DMS 273 treated with DMSO at 0.1 percent for 48 hours (cell line): Measurements from ENCODE around the gene FMNL2.

ENCODE experiments used
- DNase-seq: peaks from one replicate; lab custom pipeline; 2025; lab: John Stamatoyannopoulos, UW

FMNL2 gene

DNA sequence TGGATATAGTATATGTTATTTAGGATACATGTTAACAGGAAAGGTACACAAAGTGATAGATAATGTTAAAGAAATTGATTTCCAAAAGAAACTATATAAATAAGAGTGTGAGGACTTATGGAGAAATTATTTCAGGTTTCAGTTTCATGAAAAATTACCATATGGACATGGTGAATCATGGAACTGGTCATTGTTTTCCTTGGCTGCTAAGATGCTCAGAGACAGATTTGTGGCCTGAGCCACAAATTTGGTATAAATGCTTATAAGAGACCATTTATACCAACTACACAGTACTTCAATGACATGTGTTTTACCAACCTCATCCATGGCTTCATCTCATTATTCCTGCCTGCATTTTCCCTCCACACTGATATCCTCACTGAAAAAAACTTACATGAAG lies 188.1 kb downstream of the FMNL2 start:
- no peak for DNase-seq

DNA sequence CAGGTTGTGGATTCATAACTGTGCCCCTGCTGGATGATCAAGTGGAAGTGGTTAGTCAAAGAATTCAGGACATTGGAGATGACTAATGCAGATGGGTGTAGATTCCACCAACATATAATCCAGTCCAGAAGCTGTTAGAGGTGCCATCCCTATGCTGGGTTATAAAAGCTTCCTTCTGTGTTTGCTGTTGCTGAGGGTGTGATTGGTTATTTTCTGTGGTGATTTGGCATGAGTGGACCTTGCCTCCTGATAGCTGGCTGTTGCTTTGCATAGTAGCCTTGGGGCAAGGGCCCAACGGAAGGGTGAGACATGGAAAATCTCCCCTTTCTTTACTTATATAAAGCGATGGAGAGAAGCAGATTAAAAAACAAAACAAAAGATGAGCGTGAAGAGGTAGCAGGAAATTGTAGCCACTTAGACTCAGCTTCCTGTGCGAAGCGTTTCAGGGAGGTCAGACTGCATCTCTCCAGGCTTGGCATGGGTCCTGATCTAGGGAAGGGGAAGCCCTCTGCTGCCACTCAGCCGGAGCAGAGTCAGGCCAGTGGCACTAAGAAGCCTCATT lies 190.4 kb downstream of the FMNL2 start:
- no peak for DNase-seq

DNA sequence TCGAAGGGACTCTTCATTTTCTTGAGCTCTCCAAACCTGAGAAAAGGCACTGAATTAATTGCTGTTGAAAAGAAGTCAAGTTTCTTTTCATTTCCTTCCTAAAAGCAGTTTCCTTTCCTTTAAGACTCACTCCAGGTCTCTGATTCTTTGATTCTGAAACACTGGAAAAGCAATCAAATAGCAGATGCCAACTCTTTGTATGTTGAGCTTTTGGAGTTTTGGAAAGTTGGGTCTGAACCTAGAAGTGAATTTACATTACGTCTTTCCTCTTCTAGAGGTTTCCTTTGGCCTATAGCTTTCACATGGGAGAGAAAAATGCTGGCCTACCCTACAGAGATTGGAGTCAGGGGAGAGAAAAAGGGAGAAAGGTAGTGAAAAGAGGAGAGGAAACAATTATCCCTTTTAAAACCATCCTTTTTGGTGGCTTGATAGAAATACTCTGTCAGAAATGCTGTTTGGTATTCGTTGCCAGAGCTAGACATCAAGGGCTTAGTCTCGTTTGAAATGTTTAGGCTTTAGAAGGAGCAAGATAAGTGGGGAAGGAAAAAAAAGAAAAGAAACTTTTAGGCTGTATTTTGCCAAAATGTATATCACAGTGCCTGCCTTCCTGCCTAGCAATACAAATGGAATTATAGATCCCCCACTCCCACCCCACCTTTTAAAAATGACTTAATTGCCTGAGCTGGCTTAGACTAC lies 194.6 kb downstream of the FMNL2 start:
- no peak for DNase-seq

DNA sequence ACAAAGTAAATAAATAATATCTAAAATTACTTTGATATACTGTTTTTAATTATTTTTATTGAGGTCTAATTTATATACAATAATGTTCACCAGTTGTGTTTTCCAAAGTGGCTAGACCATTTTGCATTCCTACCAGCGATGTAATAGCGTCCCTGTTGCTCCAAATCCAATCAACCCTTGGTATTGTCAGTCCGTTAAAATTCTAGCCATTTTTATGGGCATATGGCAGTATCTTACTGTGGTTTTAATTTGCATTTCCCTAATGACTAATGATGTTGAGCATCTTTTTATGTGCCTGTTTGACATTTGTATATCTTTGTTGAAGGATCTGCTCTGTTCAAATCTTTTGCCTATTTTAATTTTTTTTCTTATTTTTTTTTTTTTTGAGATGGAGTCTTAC lies 197.3 kb downstream of the FMNL2 start:
- no peak for DNase-seq

- DNase-seq: no peak
Measured at GRCh38 chr2:152534460-152535135, 199.6 kb downstream of the FMNL2 start.

- DNase-seq: no peak
Measured at GRCh38 chr2:152537081-152537651, 202.2 kb downstream of the FMNL2 start.

DNA sequence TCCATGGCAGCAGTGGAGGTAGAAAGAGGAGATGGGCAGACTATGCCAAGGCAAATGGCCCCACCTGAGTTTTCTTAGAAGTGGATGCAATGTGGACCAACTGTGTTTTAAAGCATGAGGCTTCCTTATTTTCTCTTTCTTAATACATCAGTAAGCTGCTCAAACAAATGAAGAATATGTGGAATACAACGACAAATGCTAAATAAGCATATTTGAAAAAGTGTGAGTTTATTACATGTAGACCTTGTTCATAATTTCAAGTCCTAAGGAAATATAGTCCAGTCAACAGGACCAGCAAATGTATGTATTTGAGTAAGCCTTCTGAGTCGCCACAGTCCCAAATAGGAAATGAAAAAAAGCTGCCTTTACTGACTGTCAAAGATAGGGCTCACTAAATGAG lies 204.4 kb downstream of the FMNL2 start:
- no peak for DNase-seq

DNA sequence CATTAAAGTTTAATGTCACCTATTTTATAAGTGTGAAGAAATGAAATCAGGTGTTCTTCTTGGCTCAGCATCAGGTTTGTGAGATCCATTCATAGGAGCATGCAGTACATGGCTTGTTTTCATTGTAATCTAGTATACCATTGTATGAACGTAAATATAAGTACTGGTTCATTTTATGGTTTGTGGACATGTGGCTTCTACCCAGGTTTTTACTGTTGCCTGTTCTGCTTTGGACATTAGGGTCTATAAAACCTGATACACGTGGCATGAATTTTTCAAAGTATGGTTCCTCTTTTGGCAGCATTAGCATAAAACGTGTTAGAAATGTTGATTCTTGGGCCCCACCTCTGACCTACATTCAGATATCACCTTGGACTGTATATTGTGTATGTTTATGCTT lies 206.7 kb downstream of the FMNL2 start:
- DNase-seq: no peak

- no peak for DNase-seq
Measured at GRCh38 chr2:152542337-152542994, 207.5 kb downstream of the FMNL2 start.

DNA sequence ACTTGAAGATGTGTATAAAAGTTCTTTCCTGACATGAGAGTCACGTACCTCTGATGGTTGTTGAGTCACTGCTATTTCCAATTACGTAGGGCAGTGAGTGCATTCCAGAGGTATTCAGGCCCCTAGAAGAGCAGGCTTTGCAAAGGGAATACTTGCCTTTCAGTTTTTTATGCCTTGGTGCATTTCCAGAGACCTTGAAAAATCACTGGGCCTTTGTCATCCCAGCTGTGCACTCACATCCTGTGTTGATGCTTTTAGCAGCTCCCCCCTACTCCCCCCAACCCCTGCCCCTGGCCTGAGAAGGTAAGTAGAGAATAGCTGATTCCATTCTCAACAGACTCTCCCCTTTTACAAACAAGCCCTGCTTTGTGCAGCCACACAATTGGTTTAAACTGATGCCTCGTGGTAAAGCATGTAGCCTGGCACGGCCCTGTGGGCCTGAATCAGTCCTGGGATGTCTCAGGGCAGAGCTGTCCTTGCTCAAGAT lies 208.1 kb downstream of the FMNL2 start:
- DNase-seq: no peak

GRCh38 chr2:152543717-152544116 lies 208.7 kb downstream of the FMNL2 start:
- no peak for DNase-seq

- DNase-seq: no peak
Measured at GRCh38 chr2:152544638-152545037, 209.7 kb downstream of the FMNL2 start.

DNA sequence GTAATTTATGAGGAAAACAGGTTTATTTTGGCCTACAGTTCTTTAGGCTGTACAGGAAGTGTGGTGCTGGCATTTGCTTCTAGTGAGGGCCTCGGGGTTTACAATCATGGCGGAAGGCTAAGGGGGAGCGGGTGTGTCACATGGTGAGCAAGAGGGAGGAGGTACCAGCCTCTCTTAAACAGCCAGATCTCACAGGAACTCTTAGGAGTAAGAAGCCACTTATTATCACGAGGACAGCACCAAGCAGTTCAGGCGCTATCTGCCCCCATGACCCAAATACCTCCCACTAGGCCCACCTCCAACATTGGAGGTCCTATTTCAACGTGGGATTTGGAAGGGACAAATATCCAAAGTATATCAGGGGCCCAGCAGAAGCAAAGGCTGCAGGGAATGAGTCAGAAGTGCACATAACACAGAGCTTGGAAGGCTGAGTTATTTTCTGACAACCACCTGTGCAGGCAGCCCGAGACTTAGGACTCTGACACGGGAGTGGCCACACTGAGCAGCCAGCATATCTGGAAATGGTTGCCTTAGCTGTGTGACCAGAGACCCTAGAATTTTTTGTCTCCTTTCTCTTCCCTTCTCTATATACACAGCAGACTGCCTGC lies 211.4 kb downstream of the FMNL2 start:
- DNase-seq: no peak

DNA sequence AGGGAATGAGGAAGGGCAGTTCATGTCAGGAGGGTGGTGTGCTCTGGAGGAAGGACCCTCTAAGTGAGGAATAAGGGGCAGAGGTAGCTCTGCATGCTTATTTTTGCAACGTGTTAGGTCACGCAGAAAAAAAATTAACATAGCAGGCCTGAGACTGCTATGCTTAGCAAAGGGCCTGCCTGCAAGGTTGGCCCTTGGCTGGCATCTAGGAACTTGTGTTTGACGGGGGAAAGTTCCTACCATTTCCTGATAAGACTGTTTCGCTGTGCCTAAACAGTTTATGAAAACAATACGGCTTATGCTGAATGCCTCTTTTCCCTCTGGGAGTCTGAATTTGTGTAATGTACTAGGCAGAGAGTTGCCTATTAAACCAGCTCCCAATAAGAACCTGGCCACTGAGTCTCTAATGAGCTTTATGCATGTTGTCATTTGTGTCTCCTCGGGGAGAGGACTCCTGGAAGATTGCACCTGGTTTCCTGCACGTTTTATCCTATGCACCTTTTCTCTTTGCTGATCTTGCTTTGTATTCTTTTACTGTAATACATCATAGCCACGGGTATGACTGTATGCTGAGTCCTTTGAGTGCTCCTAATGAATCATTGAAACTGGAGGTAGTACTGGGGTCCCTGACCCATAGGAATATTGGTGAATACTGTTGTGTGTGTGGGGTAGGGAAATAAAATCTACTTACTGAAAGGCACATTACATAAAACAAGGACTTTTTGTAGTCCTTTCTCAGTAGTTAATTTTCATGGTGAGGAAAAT lies 213.3 kb downstream of the FMNL2 start:
- no peak for DNase-seq

GRCh38 chr2:152548996-152549395 lies 214.0 kb downstream of the FMNL2 start:
- no peak for DNase-seq

- DNase-seq: no peak
Measured at GRCh38 chr2:152549423-152549822, 214.4 kb downstream of the FMNL2 start.

DNA sequence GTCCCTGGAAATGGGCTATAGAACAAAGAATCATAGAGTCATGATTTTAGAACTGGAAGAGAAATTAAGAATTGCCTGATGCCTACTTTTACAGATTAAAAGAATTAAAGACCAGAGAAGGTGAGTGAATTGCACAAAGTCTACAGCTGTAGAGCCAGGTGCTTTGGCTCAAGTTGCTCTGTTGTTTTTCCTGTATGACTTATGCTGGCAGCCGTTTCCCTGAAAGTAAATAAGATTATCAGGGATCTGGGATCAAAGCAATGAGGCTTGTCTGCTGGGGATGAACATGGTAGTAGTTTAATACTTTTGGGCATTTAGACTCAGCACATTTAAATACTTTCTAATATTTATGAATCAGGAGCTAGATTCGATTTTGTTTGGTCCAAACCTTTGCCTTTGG lies 215.4 kb downstream of the FMNL2 start:
- no peak for DNase-seq

DNA sequence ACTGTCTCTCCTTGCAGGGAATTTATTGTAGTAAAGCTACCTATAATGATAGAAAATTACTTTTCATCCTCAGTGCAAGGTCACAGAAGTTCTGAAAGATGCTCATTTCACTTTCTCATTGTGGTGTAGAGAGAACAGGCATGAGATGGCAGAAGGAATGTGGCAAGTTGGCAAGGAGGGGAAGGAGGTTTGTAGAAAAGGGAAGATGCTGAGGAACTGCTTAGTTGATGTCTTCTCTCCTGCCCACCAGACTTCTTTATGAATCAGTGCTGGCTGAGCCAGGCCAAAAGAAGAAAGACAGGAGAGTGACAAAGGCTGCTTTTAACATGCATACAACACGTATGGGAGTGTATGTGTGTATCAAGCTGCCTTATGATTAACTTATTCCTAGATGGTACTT lies 217.9 kb downstream of the FMNL2 start:
- DNase-seq: no peak

DNA sequence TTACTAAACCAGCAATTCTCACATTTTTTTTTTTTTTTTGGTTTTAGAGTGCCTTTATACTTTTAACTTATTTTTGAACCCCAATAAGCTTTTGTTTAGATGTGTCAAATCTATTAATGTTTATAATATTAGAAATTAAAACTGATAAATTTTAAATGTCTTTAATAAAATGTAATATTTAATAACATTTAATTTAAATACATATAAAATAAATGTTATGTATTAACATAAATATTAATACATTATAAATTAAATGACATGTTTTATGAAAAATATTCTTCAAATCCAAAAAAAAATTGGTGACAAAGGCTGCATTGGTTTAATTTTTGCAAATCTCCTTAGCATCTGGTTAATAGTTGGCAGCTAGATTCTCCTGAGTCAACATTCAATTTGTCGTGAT lies 218.5 kb downstream of the FMNL2 start:
- no peak for DNase-seq

DNA sequence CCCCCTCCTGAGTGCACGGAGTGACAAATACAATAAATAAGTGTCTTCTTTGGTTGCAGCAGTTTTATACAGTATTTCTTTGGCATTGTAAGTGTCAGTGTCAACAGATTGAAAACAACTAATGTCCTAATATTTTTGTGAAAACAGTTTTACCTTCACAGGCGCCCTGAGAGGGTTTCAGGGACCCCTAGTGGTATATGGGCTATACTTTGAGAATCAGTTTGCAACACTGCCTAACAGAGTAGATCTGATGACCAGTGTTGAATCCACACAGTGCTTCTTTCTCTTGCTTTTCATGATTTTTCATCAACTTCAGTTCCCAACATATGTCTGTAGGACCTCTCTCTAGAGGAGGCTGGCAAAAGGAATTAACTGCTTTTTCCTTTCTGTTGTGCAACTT lies 220.1 kb downstream of the FMNL2 start:
- DNase-seq: no peak

- no peak for DNase-seq
Measured at GRCh38 chr2:152556506-152556905, 221.5 kb downstream of the FMNL2 start.
